DMS53 treated with DMSO at 0.1 percent for 48 hours (cell line): ENCODE results near the gene CITED1.
A peak's percentile ranks its signal among the peaks of the same experiment; 100 is the strongest.

Experiments
- DNase-seq: peaks from one replicate; lab custom pipeline; 2025; ENCODE audit not compliant: unreplicated experiment; lab: John Stamatoyannopoulos, UW

CITED1 gene

GRCh38 chrX:72271812-72272211 is 33.9 kb downstream of the CITED1 start:
- DNase-seq, result no peak

GRCh38 chrX:72271091-72271788 is 34.5 kb downstream of the CITED1 start:
- DNase-seq, result peak; percentile 26

GRCh38 chrX:72270316-72270866 is 35.3 kb downstream of the CITED1 start:
- DNase-seq, result peak; percentile 54

GRCh38 chrX:72269671-72270251 is 36.0 kb downstream of the CITED1 start:
- peak; percentile 33 for DNase-seq

GRCh38 chrX:72268597-72269365 is 36.9 kb downstream of the CITED1 start:
- DNase-seq, result no peak

GRCh38 chrX:72265263-72265662 is 40.5 kb downstream of the CITED1 start:
- no peak for DNase-seq

- DNase-seq, result no peak
Observed at GRCh38 chrX:72262077-72262476, 43.6 kb downstream of the CITED1 start.

GRCh38 chrX:72260448-72260847 is 45.3 kb downstream of the CITED1 start:
- no peak for DNase-seq

- peak; percentile 31 for DNase-seq
Observed at GRCh38 chrX:72258174-72258573, 47.5 kb downstream of the CITED1 start.

- no peak for DNase-seq
Observed at GRCh38 chrX:72255864-72256263, 49.9 kb downstream of the CITED1 start.

- peak; percentile 75 for DNase-seq
Observed at GRCh38 chrX:72255445-72255844, 50.3 kb downstream of the CITED1 start.

- no peak for DNase-seq
Observed at GRCh38 chrX:72254816-72255215, 50.9 kb downstream of the CITED1 start.

- DNase-seq, result no peak
Observed at GRCh38 chrX:72253686-72254085, 52.0 kb downstream of the CITED1 start.
